HL-60 (cell line): ENCODE results near the gene TNFSF4.

Experiments used
- CTCF ChIP-seq: IDR thresholded peaks from one replicate; pipeline ENCODE4 v1.5.1; 2011; ENCODE audit warnings: low read length, control low read depth, inconsistent platforms; ENCODE audit not compliant: insufficient read depth
- POLR2AphosphoS5 ChIP-seq: IDR thresholded peaks from 2 replicates; pipeline ENCODE4 v1.6.1; 2012; ENCODE audit warnings: low read depth

DNA sequence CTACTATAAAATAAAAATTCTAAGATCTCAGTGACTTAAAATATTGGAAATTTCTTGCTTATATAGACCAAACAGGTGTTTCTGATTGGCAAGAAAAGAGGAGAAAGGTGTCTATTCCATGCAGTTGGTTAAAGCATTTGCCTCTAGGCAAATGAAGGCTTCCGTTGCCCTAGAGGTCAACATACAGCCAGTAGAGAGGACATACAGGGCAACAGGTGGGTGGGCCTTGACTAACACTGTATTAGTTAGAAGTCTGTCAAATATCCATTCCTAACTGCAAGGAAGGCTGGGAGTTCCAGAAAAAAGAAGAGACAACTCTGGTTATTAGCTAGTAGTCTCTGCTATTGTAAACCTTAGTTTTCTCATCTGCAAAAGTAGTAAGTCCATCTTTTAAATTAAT lies 43.0 kb downstream of the TNFSF4 start:
- no peak for TF ChIP-seq CTCF
- TF ChIP-seq POLR2AphosphoS5, result no peak
